ENCODE results near the gene C17orf100.

- TF ChIP-seq EZH2 (IDR thresholded peaks at IDR 0.05) (no peak), POLR2AphosphoS5 (IDR thresholded peaks at IDR 0.05; ENCODE audit: borderline replicate concordance, low read depth, low read length) (no peak), FOXP2 (optimal IDR thresholded peaks at IDR 0.05; ENCODE audit: control extremely low read depth, extremely low read length, insufficient read depth) (no peak)
Observed at GRCh38 chr17:6681671-6682070, 30.1 kb downstream of the C17orf100 start.

Data from SK-N-MC (cell line).